H9 (cell line): Measurements from ENCODE around the gene PLEKHG1. TPM values are rescaled to one million over a fixed set of nuclear protein-coding genes. Genes with fewer than 3 reads are reported as not detected.

ENCODE experiments used
- DNase-seq: peaks from one replicate; pipeline ENCODE4 v3.0.0-alpha.2; 2017
- H2AFZ ChIP-seq: one replicate; pipeline ENCODE4 v1.6.1; 2013; ENCODE audit warnings: mild to moderate bottlenecking, low read length, control low read depth, moderate library complexity
- H2AK5ac ChIP-seq: 2 replicates; pipeline ENCODE4 v1.6.1; 2013; ENCODE audit warnings: low read length, control low read depth, mixed read lengths; ENCODE audit not compliant: insufficient read length
- H2BK120ac ChIP-seq: one replicate; pipeline ENCODE4 v1.6.1; 2013; ENCODE audit warnings: low read depth, mild to moderate bottlenecking, low read length, control low read depth, inconsistent platforms; ENCODE audit not compliant: poor library complexity, severe bottlenecking
- H2BK12ac ChIP-seq: 2 replicates; pipeline ENCODE4 v1.6.1; 2013; ENCODE audit warnings: low read length, control low read depth, mixed read lengths, low read depth; ENCODE audit not compliant: insufficient read length
- H2BK15ac ChIP-seq: 2 replicates; pipeline ENCODE4 v1.6.1; 2013; ENCODE audit warnings: low read depth, low read length, control low read depth
- H2BK20ac ChIP-seq: one replicate; pipeline ENCODE4 v1.6.1; 2013; ENCODE audit warnings: low read depth, mild to moderate bottlenecking, low read length, control low read depth, inconsistent platforms; ENCODE audit not compliant: poor library complexity, severe bottlenecking
- H2BK5ac ChIP-seq: 2 replicates; pipeline ENCODE4 v1.6.1; 2013; ENCODE audit warnings: low read length, control low read depth, mixed read lengths; ENCODE audit not compliant: insufficient read length
- H3K14ac ChIP-seq: 2 replicates; pipeline ENCODE4 v1.6.1; 2013; ENCODE audit warnings: low read length, control low read depth; ENCODE audit not compliant: insufficient read depth
- H3K18ac ChIP-seq: 2 replicates; pipeline ENCODE4 v1.6.1; 2013; ENCODE audit warnings: low read depth, mild to moderate bottlenecking, mixed read lengths, low read length, control low read depth; ENCODE audit not compliant: insufficient read length
- H3K23ac ChIP-seq: 2 replicates; pipeline ENCODE4 v1.6.1; 2013; ENCODE audit warnings: low read length, control low read depth, mixed read lengths, low read depth; ENCODE audit not compliant: insufficient read length
- H3K23me2 ChIP-seq: 2 replicates; pipeline ENCODE4 v1.6.1; 2013; ENCODE audit warnings: low read depth, mild to moderate bottlenecking, mixed read lengths, low read length, control low read depth; ENCODE audit not compliant: insufficient read length, poor library complexity, severe bottlenecking
- H3K27ac ChIP-seq: 2 replicates; pipeline ENCODE4 v1.5.1; 2013; ENCODE audit warnings: low read length, control low read depth, mixed read lengths, low read depth; ENCODE audit not compliant: insufficient read length
- H3K27me3 ChIP-seq: 2 replicates; pipeline ENCODE4 v1.6.1; 2013; ENCODE audit warnings: low read length, control low read depth, inconsistent platforms; ENCODE audit not compliant: insufficient read depth
- H3K4ac ChIP-seq: 2 replicates; pipeline ENCODE4 v1.6.1; 2013; ENCODE audit warnings: low read depth, mild to moderate bottlenecking, control low read depth, inconsistent platforms, low read length, moderate library complexity
- H3K4me1 ChIP-seq: 2 replicates; pipeline ENCODE4 v1.6.1; 2013; ENCODE audit warnings: low read length, control low read depth, inconsistent platforms; ENCODE audit not compliant: insufficient read depth
- H3K4me2 ChIP-seq: 2 replicates; pipeline ENCODE4 v1.6.1; 2013; ENCODE audit warnings: low read length, control low read depth, mixed read lengths; ENCODE audit not compliant: insufficient read length, insufficient read depth
- H3K56ac ChIP-seq: 2 replicates; pipeline ENCODE4 v1.6.1; 2013; ENCODE audit warnings: low read depth, mild to moderate bottlenecking, mixed read lengths, low read length, control low read depth; ENCODE audit not compliant: insufficient read length
- H3K79me1 ChIP-seq: 2 replicates; pipeline ENCODE4 v1.6.1; 2013; ENCODE audit warnings: low read depth, mild to moderate bottlenecking, moderate library complexity, low read length, control low read depth, inconsistent platforms; ENCODE audit not compliant: insufficient read depth, poor library complexity, severe bottlenecking
- H3K79me2 ChIP-seq: 2 replicates; pipeline ENCODE4 v1.6.1; 2013; ENCODE audit warnings: low read length, control low read depth, inconsistent platforms; ENCODE audit not compliant: insufficient read depth
- H3K9ac ChIP-seq: 2 replicates; pipeline ENCODE4 v1.6.1; 2013; ENCODE audit warnings: low read length, control low read depth, mixed read lengths; ENCODE audit not compliant: insufficient read length; ENCODE audit errors: extremely low read depth
- H3K9me3 ChIP-seq: one replicate; pipeline ENCODE4 v1.6.1; 2013; ENCODE audit warnings: low read depth, low read length, inconsistent platforms; ENCODE audit not compliant: control insufficient read depth
- H3T11ph ChIP-seq: one replicate; pipeline ENCODE4 v1.6.1; 2013; ENCODE audit warnings: mild to moderate bottlenecking, low read length, control low read depth, inconsistent platforms
- H4K20me1 ChIP-seq: one replicate; pipeline ENCODE4 v1.6.1; 2013; ENCODE audit not compliant: control insufficient read depth, insufficient read length, insufficient read depth
- H4K5ac ChIP-seq: 2 replicates; pipeline ENCODE4 v1.6.1; 2013; ENCODE audit warnings: low read depth, mild to moderate bottlenecking, mixed read lengths, low read length, control low read depth; ENCODE audit not compliant: insufficient read length
- H4K8ac ChIP-seq: replicated peaks from 2 replicates; pipeline ENCODE4 v1.6.1; 2013; ENCODE audit warnings: low read length, control low read depth, mixed read lengths, low read depth; ENCODE audit not compliant: insufficient read length
- H4K91ac ChIP-seq: 2 replicates; pipeline ENCODE4 v1.6.1; 2013; ENCODE audit warnings: low read depth, mild to moderate bottlenecking, moderate library complexity, mixed read lengths, low read length, control low read depth; ENCODE audit not compliant: insufficient read length
- H3K27ac Mint-ChIP-seq, 3 experiments: 2 replicates in 2 of 3; 3 replicates in 1 of 3; pipeline ENCODE4 v1.8.0; 2020 to 2021; ENCODE audit warnings: mixed read lengths in 3 of 3, mild to moderate bottlenecking in 1 of 3, moderate library complexity in 1 of 3
- H3K27me3 Mint-ChIP-seq: 2 replicates; pipeline ENCODE4 v1.8.0; 2021; ENCODE audit warnings: low read depth, mild to moderate bottlenecking, moderate library complexity, mixed read lengths
- H3K36me3 Mint-ChIP-seq, 3 experiments: 2 replicates in 2 of 3; 3 replicates in 1 of 3; pipeline ENCODE4 v1.8.0; 2020 to 2021; ENCODE audit warnings: low read depth in 3 of 3, mixed read lengths in 3 of 3; ENCODE audit not compliant: insufficient read depth in 1 of 3
- H3K4me1 Mint-ChIP-seq, 2 experiments: 2 replicates each; pipeline ENCODE4 v1.8.0; 2020; ENCODE audit warnings: mixed read lengths in 2 of 2
- H3K4me3 Mint-ChIP-seq, 2 experiments: 2 replicates in 1 of 2; 3 replicates in 1 of 2; pipeline ENCODE4 v1.8.0; 2020 to 2021; ENCODE audit warnings: mild to moderate bottlenecking in 2 of 2, mixed read lengths in 2 of 2, moderate library complexity in 1 of 2
- H3K9me3 Mint-ChIP-seq, 2 experiments: 2 replicates in 1 of 2; 3 replicates in 1 of 2; pipeline ENCODE4 v1.8.0; 2020; ENCODE audit warnings: mild to moderate bottlenecking in 2 of 2, mixed read lengths in 2 of 2, moderate library complexity in 1 of 2
- CTCF ChIP-seq: fragments of 200-600 bp; sonication (generic); conservative IDR thresholded peaks from 3 replicates; pipeline ENCODE4 v1.8.0; 2021; ENCODE audit warnings: antibody characterized with exemption, mild to moderate bottlenecking
- WGBS: extraction: QIAGEN DNeasy Blood & Tissue Kit; methylation state at CpG from one replicate; pipeline ENCODE4 v1.1.7; 2013; ENCODE audit warnings: missing lambda C conversion rate, low lambda C conversion rate, mixed read lengths; ENCODE audit not compliant: insufficient read length; ENCODE audit errors: extremely low coverage; 5-methylcytosine and 5-hydroxymethylcytosine counted together
- total RNA-seq: library from RNA; stranded (reverse); gene quantifications from 2 replicates; pipeline ENCODE4 v1.2.1, GENCODE V29; 2021

The PLEKHG1 gene
- total RNA-seq, 1 experiment from 2014 or later = 1.0 TPM

DNA sequence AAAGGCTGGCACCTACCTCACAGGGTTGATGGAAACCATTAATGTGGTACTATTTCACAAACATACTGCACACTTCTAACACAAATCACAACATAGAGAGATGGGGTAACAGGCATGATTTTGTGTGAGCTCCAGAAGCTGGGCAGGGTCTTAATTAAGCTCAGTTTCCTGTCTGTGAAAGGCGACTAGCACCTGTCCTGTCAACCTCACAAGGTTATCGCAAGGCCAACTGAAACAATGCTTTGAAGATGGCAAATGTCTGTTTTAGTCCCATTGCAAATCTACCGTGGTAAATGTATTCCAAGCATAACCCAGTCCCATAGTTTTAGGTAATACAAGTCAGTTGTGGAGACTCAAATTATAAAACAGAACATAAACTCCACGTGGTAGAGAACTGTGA, 1.3 kb upstream of the PLEKHG1 start:
- Histone ChIP-seq H3K27me3 (peaks cover 25% of the 10 kb centered on the region; the same call in 1 of the 2 replicates), H2BK12ac (no peak overlapping the region), H2AFZ (no peak overlapping the region), H4K91ac (no peak overlapping the region), H2BK15ac (no peak overlapping the region), H2AK5ac (no peak overlapping the region), H3K79me1 (no peaks in the 10 kb centered on the region), H2BK120ac (no peak overlapping the region), H4K5ac (no peak overlapping the region), H4K20me1 (no peaks in the 10 kb centered on the region), H3K56ac (no peak overlapping the region), H3K9ac (no peak overlapping the region), H2BK5ac (no peak overlapping the region), H3K18ac (no peak overlapping the region), H3K79me2 (no peaks in the 10 kb centered on the region), H2BK20ac (no peak overlapping the region), H3T11ph (no peak overlapping the region), H3K23me2 (peaks cover 2% of the 10 kb centered on the region), H4K8ac (no peak overlapping the region), H3K4me1 (no peaks in the 10 kb centered on the region), H3K27ac (no peak overlapping the region), H3K4ac (no peak overlapping the region), H3K23ac (no peak overlapping the region), H3K14ac (no peak overlapping the region), H3K4me2 (no peak overlapping the region), H3K9me3 (no peaks in the 10 kb centered on the region)
- peaks cover 80% of the 10 kb centered on the region for H3K27me3 Mint-ChIP-seq
- no peaks in the 10 kb centered on the region for H3K36me3 Mint-ChIP-seq
- no peak overlapping the region for H3K4me3 Mint-ChIP-seq
- H3K9me3 Mint-ChIP-seq = no peaks in the 10 kb centered on the region
- peaks cover 15 to 19% of the 10 kb centered on the region in 2 experiments for H3K4me1 Mint-ChIP-seq
- no peak overlapping the region for H3K27ac Mint-ChIP-seq
- no peak for TF ChIP-seq CTCF
- WGBS = no CpG with 5 or more reads among the region's 4 CpGs
- no peak for DNase-seq
